Kidney epithelial cell (primary cell): ENCODE data around the gene THADA. TPM values are rescaled to one million over a fixed set of nuclear protein-coding genes. Genes with fewer than 3 reads are reported as not detected.

ENCODE experiments used
- DNase-seq: peaks from one replicate; pipeline ENCODE4 v3.0.0-alpha.2; 2010; ENCODE audit warnings: low read depth
- H3K27me3 ChIP-seq: 2 replicates; pipeline ENCODE4 v1.6.0; 2011; ENCODE audit warnings: low read length; ENCODE audit not compliant: control insufficient read depth, insufficient read depth
- H3K36me3 ChIP-seq: 2 replicates; pipeline ENCODE4 v1.5.1; 2011; ENCODE audit warnings: low read length; ENCODE audit not compliant: control insufficient read depth, insufficient read depth
- H3K4me3 ChIP-seq: 2 replicates; pipeline ENCODE4 v1.5.1; 2011; ENCODE audit warnings: low read depth, mild to moderate bottlenecking, control low read depth, low read length
- total RNA-seq: library from RNA; depleted of rRNA; stranded (reverse); fragments of >200 nt; gene quantifications from 2 replicates; pipeline ENCODE4 v1.2.3, GENCODE V29; 2015
- TF ChIP-seq, protein P1 (sequence below): IDR thresholded peaks from 2 replicates; pipeline ENCODE4 v1.5.1; 2011; ENCODE audit warnings: mild to moderate bottlenecking, moderate library complexity, low read length, control low read depth, inconsistent platforms; ENCODE audit not compliant: insufficient read depth, poor library complexity, severe bottlenecking

THADA gene
- total RNA-seq, 1 donor from 2014 or later = 21.5 TPM

DNA sequence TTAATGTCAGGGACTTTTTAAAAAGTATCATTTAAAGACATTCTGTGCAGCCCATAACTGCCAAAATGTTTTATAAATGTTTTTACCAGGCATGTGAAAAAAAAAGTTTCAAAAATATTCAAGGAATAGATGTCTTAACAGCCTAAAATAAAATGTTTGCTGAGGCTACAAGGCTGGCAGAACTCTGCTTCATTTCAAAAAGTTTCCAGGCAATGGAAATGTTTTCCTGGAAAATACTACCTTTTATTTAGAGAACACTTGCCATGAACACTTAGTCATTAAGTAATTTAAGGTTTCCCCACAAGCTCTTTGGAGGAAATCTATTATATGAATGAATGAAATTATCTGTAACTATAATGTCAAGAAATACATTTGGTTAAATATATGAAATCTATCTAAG, 68.8 kb downstream of the THADA start:
- no peaks in the 10 kb centered on the region for H3K36me3 ChIP-seq
- TF ChIP-seq, protein P1, sequence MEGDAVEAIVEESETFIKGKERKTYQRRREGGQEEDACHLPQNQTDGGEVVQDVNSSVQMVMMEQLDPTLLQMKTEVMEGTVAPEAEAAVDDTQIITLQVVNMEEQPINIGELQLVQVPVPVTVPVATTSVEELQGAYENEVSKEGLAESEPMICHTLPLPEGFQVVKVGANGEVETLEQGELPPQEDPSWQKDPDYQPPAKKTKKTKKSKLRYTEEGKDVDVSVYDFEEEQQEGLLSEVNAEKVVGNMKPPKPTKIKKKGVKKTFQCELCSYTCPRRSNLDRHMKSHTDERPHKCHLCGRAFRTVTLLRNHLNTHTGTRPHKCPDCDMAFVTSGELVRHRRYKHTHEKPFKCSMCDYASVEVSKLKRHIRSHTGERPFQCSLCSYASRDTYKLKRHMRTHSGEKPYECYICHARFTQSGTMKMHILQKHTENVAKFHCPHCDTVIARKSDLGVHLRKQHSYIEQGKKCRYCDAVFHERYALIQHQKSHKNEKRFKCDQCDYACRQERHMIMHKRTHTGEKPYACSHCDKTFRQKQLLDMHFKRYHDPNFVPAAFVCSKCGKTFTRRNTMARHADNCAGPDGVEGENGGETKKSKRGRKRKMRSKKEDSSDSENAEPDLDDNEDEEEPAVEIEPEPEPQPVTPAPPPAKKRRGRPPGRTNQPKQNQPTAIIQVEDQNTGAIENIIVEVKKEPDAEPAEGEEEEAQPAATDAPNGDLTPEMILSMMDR = no peak
- H3K4me3 ChIP-seq = no peak overlapping the region
- DNase-seq = no peak
- no peaks in the 10 kb centered on the region for H3K27me3 ChIP-seq

DNA sequence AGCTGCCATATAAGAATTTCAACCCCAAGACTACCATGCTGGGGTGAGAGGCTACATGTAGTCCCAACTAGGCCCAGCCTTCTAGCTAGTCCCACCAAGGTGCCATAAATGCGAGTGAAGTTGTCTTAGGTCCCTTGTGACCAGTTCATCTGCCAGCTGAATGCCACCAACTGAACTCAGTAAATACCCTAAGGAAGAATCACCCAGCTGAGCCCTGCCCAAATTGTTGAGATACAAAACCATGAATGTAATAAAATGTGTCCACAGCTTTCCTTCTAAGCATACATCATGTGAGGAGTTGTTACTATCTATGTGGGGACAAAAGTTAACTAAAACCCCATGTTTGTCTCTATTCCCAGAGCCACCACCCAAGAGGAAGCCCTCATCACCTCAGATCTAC, 70.3 kb downstream of the THADA start:
- Histone ChIP-seq H3K27me3 (no peaks in the 10 kb centered on the region), H3K36me3 (no peaks in the 10 kb centered on the region), H3K4me3 (no peak overlapping the region)
- no peak for DNase-seq
- TF ChIP-seq, protein P1 = no peak

DNA sequence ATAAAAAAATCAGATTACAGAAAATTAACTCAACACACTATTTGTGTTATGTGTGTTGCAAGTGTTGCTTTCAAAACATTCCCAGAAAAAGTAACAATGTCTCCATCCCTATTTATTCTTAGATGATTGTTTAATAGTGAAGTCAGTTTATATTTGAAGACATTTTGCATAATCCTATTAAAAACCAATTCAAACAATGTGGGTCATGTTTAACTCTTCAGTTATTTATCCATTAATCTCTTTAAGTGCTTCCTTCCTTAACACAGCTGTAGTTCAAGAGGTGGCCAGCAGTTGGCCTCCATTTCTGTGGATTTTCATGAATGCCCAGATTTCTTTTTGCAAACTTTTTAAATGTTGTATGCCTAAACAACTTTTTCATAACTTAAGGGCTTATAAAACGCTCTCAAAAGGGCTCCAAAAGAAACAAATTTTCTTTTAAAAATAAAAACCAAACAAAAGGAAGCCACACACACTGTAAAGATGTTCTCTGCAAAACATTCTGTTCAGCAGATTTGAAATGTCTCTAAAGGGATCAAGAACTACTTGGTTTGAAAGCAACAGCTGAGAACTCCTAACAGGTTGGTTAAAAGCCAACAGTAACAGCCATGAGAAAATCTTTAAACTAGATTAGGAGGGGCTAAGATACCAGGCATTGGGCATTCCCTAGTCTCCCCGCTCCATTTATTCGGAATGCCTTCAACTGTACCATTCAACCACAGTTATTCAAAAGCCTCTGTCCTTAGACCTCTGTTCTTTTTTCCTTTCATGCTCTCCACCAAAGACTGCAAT, 71.5 kb downstream of the THADA start:
- H3K36me3 ChIP-seq = no peaks in the 10 kb centered on the region
- no peak overlapping the region for H3K4me3 ChIP-seq
- no peak for DNase-seq
- H3K27me3 ChIP-seq = no peaks in the 10 kb centered on the region
- TF ChIP-seq, protein P1 = peak; percentile 30

DNA sequence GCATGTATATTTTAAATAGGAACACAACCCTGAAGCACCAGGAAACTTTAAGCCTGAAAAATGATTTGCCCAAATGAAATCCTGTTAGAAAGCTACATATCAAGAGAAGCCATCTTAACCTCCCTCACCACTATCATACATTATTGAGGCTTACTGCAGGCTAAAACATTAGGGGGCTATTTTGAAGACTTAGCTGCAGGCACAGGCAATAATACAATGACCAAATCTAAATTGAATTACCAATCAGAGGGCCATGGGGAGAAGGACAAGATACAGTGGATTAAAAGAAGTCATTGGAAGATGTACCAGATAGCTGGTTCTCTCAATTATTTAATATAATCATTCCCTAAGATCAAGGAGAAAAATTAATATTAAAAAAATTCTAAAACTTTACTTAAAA, 73.7 kb downstream of the THADA start:
- DNase-seq = no peak
- TF ChIP-seq, protein P1 = no peak
- no peak overlapping the region for H3K4me3 ChIP-seq
- H3K36me3 ChIP-seq = no peaks in the 10 kb centered on the region
- no peaks in the 10 kb centered on the region for H3K27me3 ChIP-seq

DNA sequence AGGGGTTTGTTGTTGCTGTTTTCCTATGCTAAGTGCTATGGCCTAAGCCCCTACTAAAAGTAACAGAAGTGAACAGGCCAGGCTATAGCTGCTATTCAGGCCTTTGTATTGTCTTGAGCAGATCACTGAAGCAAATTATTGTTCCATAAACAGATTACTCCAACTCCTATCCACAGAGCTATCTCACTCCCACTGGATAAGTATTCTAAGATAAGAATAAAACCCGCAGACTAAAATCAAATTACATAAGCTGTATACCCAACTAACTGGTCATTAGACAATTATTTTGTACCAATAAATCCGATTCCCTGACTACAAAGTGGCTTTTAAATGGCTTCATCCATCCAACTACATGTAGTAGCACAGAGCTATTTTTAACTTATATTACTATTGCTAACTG, 74.3 kb downstream of the THADA start:
- no peaks in the 10 kb centered on the region for H3K36me3 ChIP-seq
- H3K4me3 ChIP-seq = no peak overlapping the region
- H3K27me3 ChIP-seq = no peaks in the 10 kb centered on the region
- no peak for DNase-seq
- TF ChIP-seq, protein P1 = no peak

DNA sequence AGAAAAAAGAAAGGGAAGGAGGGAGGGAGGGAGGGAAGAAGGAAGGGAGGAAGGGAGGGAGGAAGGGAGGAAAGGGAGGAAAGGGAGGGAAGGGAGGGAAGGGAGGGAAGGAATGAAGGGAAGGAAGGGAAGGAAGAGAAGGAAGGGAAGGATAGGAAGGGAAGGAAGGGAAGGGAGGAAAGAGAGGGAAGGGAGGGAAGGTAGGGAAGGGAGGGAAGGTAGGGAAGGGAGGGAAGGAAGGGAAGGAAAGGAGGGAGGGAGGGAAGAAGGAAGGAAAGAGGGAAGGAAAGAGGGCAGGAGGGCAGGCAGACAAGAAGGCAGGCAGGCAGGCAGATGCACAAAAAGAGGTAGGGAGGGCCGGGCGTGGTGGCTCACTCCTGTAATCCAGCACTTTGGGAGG, 74.9 kb downstream of the THADA start:
- TF ChIP-seq, protein P1 = no peak
- no peak for DNase-seq
- Histone ChIP-seq H3K4me3 (no peak overlapping the region), H3K27me3 (no peaks in the 10 kb centered on the region), H3K36me3 (no peaks in the 10 kb centered on the region)
